CD4-positive, alpha-beta T cell treated with Interleukin-12 subunit alpha and Interleukin-12 subunit beta, for 1 hour (primary cell): Measurements from ENCODE around the gene DNAJC10.
"Not testable (repeated sequence)": the region's sequence is repeated elsewhere in the genome, so short reads cannot be mapped to it uniquely, and the experiment has no call there.

Experiments used
- DNase-seq: peaks from one replicate; pipeline ENCODE4 v3.0.0-alpha.2; 2020

Gene DNAJC10

GRCh38 chr2:182715892-182716649 lies at the start of gene DNAJC10:
TSS of gene DNAJC10 (plus strand) at chr2:182716257. CDS start at chr2:182718087, 1,830 bp downstream.
- DNase-seq = peak; percentile 88

- DNase-seq = peak; percentile 51
Measured at GRCh38 chr2:182666674-182667314, 49.3 kb upstream of the DNAJC10 start.

GRCh38 chr2:182667315-182667695 lies 48.8 kb upstream of the DNAJC10 start:
- no peak for DNase-seq

GRCh38 chr2:182668671-182669070 lies 47.4 kb upstream of the DNAJC10 start:
- no peak for DNase-seq

- no peak for DNase-seq
Measured at GRCh38 chr2:182672466-182673165, 43.4 kb upstream of the DNAJC10 start.

GRCh38 chr2:182680837-182681236 lies 35.2 kb upstream of the DNAJC10 start:
- DNase-seq = no peak

GRCh38 chr2:182682210-182682609 lies 33.8 kb upstream of the DNAJC10 start:
- no peak for DNase-seq

- DNase-seq = no peak
Measured at GRCh38 chr2:182685559-182685958, 30.5 kb upstream of the DNAJC10 start.

GRCh38 chr2:182686763-182687162 lies 29.3 kb upstream of the DNAJC10 start:
- not testable (repeated sequence) for DNase-seq

GRCh38 chr2:182694189-182694588 lies 21.9 kb upstream of the DNAJC10 start:
- DNase-seq = no peak

- DNase-seq = no peak
Measured at GRCh38 chr2:182695776-182696175, 20.3 kb upstream of the DNAJC10 start.

GRCh38 chr2:182698671-182699070 lies 17.4 kb upstream of the DNAJC10 start:
- DNase-seq = no peak

GRCh38 chr2:182705761-182706160 lies 10.3 kb upstream of the DNAJC10 start:
- no peak for DNase-seq

GRCh38 chr2:182706751-182707150 lies 9.3 kb upstream of the DNAJC10 start:
- no peak for DNase-seq

GRCh38 chr2:182713601-182714000 lies 2.5 kb upstream of the DNAJC10 start:
- peak; percentile 1 for DNase-seq

- DNase-seq = no peak
Measured at GRCh38 chr2:182715121-182715891, 751 bp upstream of the DNAJC10 start.

- no peak for DNase-seq
Measured at GRCh38 chr2:182716650-182716979, 558 bp downstream of the DNAJC10 start.

- DNase-seq = peak; percentile 5
Measured at GRCh38 chr2:182717416-182717815, 1.4 kb downstream of the DNAJC10 start.

GRCh38 chr2:182717816-182718215 lies 1.8 kb downstream of the DNAJC10 start:
- DNase-seq = no peak

- DNase-seq = no peak
Measured at GRCh38 chr2:182718459-182718858, 2.4 kb downstream of the DNAJC10 start.

- not testable (repeated sequence) for DNase-seq
Measured at GRCh38 chr2:182719116-182719515, 3.1 kb downstream of the DNAJC10 start.

- DNase-seq = no peak
Measured at GRCh38 chr2:182724656-182725055, 8.6 kb downstream of the DNAJC10 start.

GRCh38 chr2:182726473-182726872 lies 10.4 kb downstream of the DNAJC10 start:
- DNase-seq = no peak
